Neural cell (in vitro differentiated cells): Measurements from ENCODE around the gene TIAL1. TPM values are rescaled to one million over a fixed set of nuclear protein-coding genes. Genes with fewer than 3 reads are reported as not detected.

ENCODE experiments used
- H2AFZ ChIP-seq: fragments of 200-600, 300-800 bp; sonication (generic), shearing (Covaris generic); 2 replicates; pipeline ENCODE4 v1.6.0; 2014; ENCODE audit warnings: low read depth, mild to moderate bottlenecking, antibody characterized with exemption, low read length, moderate library complexity
- H3F3A ChIP-seq: fragments of 200-600 bp; shearing (Covaris generic); 2 replicates; pipeline ENCODE4 v1.6.1; 2016; ENCODE audit warnings: mild to moderate bottlenecking, moderate library complexity, mixed read lengths, antibody characterized with exemption, low read length; ENCODE audit not compliant: insufficient read depth, poor library complexity, severe bottlenecking
- H3K27ac ChIP-seq: fragments of 200-600, 300-800 bp; sonication (generic), shearing (Covaris generic); 2 replicates; pipeline ENCODE4 v1.5.1; 2014; ENCODE audit warnings: mild to moderate bottlenecking, low read length, moderate library complexity
- H3K27me3 ChIP-seq: fragments of 300-800, 200-600 bp; sonication (generic), shearing (Covaris generic); 2 replicates; pipeline ENCODE4 v1.6.0; 2014; ENCODE audit warnings: mild to moderate bottlenecking, low read depth, low read length, moderate library complexity; ENCODE audit not compliant: insufficient read depth
- H3K36me3 ChIP-seq: fragments of 300-800, 200-600 bp; sonication (generic), shearing (Covaris generic); 2 replicates; pipeline ENCODE4 v1.5.1; 2014; ENCODE audit warnings: mild to moderate bottlenecking, antibody characterized with exemption, low read length, moderate library complexity; ENCODE audit not compliant: insufficient read depth
- H3K4me2 ChIP-seq: fragments of 300-800, 200-600 bp; sonication (generic), shearing (Covaris generic); 2 replicates; pipeline ENCODE4 v1.6.0; 2014; ENCODE audit warnings: mild to moderate bottlenecking, low read length
- H3K4me3 ChIP-seq: fragments of 300-800, 200-600 bp; sonication (generic), shearing (Covaris generic); 2 replicates; pipeline ENCODE4 v1.5.1; 2014; ENCODE audit warnings: mild to moderate bottlenecking, low read length, moderate library complexity
- H3K79me2 ChIP-seq: fragments of 200-600 bp; shearing (Covaris generic); replicated peaks from 2 replicates; pipeline ENCODE4 v1.6.0; 2014; ENCODE audit warnings: mild to moderate bottlenecking, low read length, moderate library complexity; ENCODE audit not compliant: insufficient read depth
- H3K9ac ChIP-seq: fragments of 300-800, 200-600 bp; sonication (generic), shearing (Covaris generic); 2 replicates; pipeline ENCODE4 v1.6.1; 2016; ENCODE audit warnings: mild to moderate bottlenecking, low read length, mixed read lengths
- H3K9me2 ChIP-seq: fragments of 200-600 bp; shearing (Covaris generic); 2 replicates; pipeline ENCODE4 v1.6.1; 2016; ENCODE audit warnings: mild to moderate bottlenecking, low read length, mixed read lengths; ENCODE audit not compliant: insufficient read depth
- H3K9me3 ChIP-seq: fragments of 200-600, 300-800 bp; sonication (generic), shearing (Covaris generic); 2 replicates; pipeline ENCODE4 v1.6.1; 2016; ENCODE audit warnings: mild to moderate bottlenecking, mixed run types, low read length, moderate library complexity, mixed read lengths
- H4K20me1 ChIP-seq: fragments of 200-600 bp; shearing (Covaris generic); 2 replicates; pipeline ENCODE4 v1.6.1; 2016; ENCODE audit warnings: mild to moderate bottlenecking, mixed run types; ENCODE audit not compliant: insufficient read depth
- EP300 ChIP-seq: fragments of 450-650 bp; conservative IDR thresholded peaks from 2 replicates; pipeline ENCODE4 v1.6.1; 2014; ENCODE audit warnings: antibody characterized with exemption, mild to moderate bottlenecking, moderate library complexity; ENCODE audit not compliant: poor library complexity, severe bottlenecking
- EZH2 ChIP-seq: fragments of 200-600, 300-800 bp; shearing (Covaris generic), sonication (generic); IDR thresholded peaks from 2 replicates; pipeline ENCODE4 v1.6.1; 2014; ENCODE audit warnings: antibody characterized with exemption, low read length, borderline replicate concordance, mild to moderate bottlenecking; ENCODE audit not compliant: insufficient read depth, poor library complexity, severe bottlenecking
- MXI1 ChIP-seq: fragments of 450-650 bp; conservative IDR thresholded peaks from 2 replicates; pipeline ENCODE4 v1.6.1; 2014; ENCODE audit warnings: antibody characterized with exemption, mild to moderate bottlenecking; ENCODE audit not compliant: poor library complexity, severe bottlenecking
- POLR2AphosphoS5 ChIP-seq: IDR thresholded peaks from 2 replicates; pipeline ENCODE4 v1.6.1; 2012
- RAD21 ChIP-seq: fragments of 450-650 bp; conservative IDR thresholded peaks from 2 replicates; pipeline ENCODE4 v1.6.1; 2014; ENCODE audit warnings: antibody characterized with exemption, mild to moderate bottlenecking, moderate library complexity
- SMC3 ChIP-seq: fragments of 450-650 bp; conservative IDR thresholded peaks from 2 replicates; pipeline ENCODE4 v1.6.1; 2014; ENCODE audit warnings: antibody characterized with exemption, mild to moderate bottlenecking, moderate library complexity; ENCODE audit not compliant: poor library complexity
- TAF1 ChIP-seq: IDR thresholded peaks from 2 replicates; pipeline ENCODE4 v1.6.1; 2012; ENCODE audit warnings: low read depth
- polyA plus RNA-seq: library from polyadenylated mRNA; depleted of rRNA; stranded (reverse); fragments of >200 nt; gene quantifications from 2 replicates; pipeline ENCODE4 v1.2.3, GENCODE V29; 2014
- TF ChIP-seq, protein P1 (sequence below): IDR thresholded peaks from 2 replicates; pipeline ENCODE4 v1.6.1; 2012; ENCODE audit warnings: borderline replicate concordance
- TF ChIP-seq, protein P2 (sequence below): fragments of 450-650 bp; IDR thresholded peaks from 2 replicates; pipeline ENCODE4 v1.5.1; 2014; ENCODE audit warnings: antibody characterized with exemption, mild to moderate bottlenecking, moderate library complexity; ENCODE audit not compliant: poor library complexity, severe bottlenecking

TIAL1 gene
- polyA plus RNA-seq, 1 donor from 2014 or later: 85.1 TPM

DNA sequence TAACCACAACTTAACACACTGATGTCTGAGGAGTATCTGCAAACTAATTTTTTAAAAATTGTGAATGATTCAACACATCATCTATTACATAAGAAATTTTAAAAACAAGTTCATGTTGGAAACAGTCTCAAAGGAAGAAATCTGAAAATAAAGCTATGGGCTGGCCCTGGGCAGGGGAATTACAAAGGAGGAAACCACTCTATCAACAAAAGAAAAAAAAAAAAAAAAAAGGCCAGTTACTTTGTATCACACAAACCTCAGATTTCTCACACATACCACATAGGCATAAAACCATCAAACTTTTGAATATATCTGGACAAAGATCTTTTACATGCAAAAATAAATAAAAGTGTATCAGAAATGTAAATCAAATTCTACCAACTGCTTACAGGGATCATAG lies 20.8 kb downstream of the TIAL1 start:
- no peak overlapping the region for H3K4me3 ChIP-seq
- no peaks in the 10 kb centered on the region for H3K9me3 ChIP-seq
- H3K4me2 ChIP-seq: no peak overlapping the region
- H3K36me3 ChIP-seq: peaks cover 25% of the 10 kb centered on the region
- H3K27me3 ChIP-seq: no peaks in the 10 kb centered on the region
- no peak overlapping the region for H2AFZ ChIP-seq
- H3F3A ChIP-seq: no peaks in the 10 kb centered on the region
- no peak overlapping the region for H3K27ac ChIP-seq
- TF ChIP-seq EP300: no peak
- H3K9me2 ChIP-seq: no peaks in the 10 kb centered on the region
- no peaks in the 10 kb centered on the region for H4K20me1 ChIP-seq
- H3K9ac ChIP-seq: no peak overlapping the region
- H3K79me2 ChIP-seq: no peaks in the 10 kb centered on the region

DNA sequence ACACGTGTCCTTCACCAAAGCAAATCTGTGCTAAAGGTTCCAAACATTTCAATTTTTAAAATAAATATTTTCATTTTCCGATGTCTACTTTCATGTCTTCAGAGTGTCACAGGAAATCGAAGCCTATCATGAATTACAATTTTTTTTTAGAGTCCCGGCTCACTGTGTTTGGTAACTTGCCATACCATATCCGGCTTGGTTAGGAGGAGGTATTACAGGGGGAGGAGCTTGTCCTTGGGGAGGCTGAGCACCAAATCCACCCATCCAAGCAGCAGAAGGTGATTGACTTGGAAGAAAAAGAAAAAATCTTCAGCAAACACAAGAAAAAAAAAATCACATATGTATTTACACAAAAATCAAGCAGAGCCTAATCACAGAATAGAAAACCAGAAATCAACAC lies 21.3 kb downstream of the TIAL1 start:
- Histone ChIP-seq H3K4me3 (no peak overlapping the region), H3K79me2 (no peaks in the 10 kb centered on the region), H3K4me2 (no peak overlapping the region), H3K9me2 (no peaks in the 10 kb centered on the region), H4K20me1 (no peaks in the 10 kb centered on the region), H3K27ac (no peak overlapping the region), H3K27me3 (no peaks in the 10 kb centered on the region), H3F3A (no peaks in the 10 kb centered on the region), H2AFZ (no peak overlapping the region), H3K9ac (no peak overlapping the region), H3K36me3 (peaks cover 25% of the 10 kb centered on the region), H3K9me3 (no peaks in the 10 kb centered on the region)
- TF ChIP-seq TAF1: no peak
- TF ChIP-seq, protein P1, sequence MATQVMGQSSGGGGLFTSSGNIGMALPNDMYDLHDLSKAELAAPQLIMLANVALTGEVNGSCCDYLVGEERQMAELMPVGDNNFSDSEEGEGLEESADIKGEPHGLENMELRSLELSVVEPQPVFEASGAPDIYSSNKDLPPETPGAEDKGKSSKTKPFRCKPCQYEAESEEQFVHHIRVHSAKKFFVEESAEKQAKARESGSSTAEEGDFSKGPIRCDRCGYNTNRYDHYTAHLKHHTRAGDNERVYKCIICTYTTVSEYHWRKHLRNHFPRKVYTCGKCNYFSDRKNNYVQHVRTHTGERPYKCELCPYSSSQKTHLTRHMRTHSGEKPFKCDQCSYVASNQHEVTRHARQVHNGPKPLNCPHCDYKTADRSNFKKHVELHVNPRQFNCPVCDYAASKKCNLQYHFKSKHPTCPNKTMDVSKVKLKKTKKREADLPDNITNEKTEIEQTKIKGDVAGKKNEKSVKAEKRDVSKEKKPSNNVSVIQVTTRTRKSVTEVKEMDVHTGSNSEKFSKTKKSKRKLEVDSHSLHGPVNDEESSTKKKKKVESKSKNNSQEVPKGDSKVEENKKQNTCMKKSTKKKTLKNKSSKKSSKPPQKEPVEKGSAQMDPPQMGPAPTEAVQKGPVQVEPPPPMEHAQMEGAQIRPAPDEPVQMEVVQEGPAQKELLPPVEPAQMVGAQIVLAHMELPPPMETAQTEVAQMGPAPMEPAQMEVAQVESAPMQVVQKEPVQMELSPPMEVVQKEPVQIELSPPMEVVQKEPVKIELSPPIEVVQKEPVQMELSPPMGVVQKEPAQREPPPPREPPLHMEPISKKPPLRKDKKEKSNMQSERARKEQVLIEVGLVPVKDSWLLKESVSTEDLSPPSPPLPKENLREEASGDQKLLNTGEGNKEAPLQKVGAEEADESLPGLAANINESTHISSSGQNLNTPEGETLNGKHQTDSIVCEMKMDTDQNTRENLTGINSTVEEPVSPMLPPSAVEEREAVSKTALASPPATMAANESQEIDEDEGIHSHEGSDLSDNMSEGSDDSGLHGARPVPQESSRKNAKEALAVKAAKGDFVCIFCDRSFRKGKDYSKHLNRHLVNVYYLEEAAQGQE: no peak
- TF ChIP-seq RAD21: no peak
- no peak for TF ChIP-seq MXI1
- no peak for TF ChIP-seq EP300
- TF ChIP-seq, protein P2, sequence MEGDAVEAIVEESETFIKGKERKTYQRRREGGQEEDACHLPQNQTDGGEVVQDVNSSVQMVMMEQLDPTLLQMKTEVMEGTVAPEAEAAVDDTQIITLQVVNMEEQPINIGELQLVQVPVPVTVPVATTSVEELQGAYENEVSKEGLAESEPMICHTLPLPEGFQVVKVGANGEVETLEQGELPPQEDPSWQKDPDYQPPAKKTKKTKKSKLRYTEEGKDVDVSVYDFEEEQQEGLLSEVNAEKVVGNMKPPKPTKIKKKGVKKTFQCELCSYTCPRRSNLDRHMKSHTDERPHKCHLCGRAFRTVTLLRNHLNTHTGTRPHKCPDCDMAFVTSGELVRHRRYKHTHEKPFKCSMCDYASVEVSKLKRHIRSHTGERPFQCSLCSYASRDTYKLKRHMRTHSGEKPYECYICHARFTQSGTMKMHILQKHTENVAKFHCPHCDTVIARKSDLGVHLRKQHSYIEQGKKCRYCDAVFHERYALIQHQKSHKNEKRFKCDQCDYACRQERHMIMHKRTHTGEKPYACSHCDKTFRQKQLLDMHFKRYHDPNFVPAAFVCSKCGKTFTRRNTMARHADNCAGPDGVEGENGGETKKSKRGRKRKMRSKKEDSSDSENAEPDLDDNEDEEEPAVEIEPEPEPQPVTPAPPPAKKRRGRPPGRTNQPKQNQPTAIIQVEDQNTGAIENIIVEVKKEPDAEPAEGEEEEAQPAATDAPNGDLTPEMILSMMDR: no peak
- TF ChIP-seq EZH2: no peak
- TF ChIP-seq SMC3: no peak
- TF ChIP-seq POLR2AphosphoS5: no peak

DNA sequence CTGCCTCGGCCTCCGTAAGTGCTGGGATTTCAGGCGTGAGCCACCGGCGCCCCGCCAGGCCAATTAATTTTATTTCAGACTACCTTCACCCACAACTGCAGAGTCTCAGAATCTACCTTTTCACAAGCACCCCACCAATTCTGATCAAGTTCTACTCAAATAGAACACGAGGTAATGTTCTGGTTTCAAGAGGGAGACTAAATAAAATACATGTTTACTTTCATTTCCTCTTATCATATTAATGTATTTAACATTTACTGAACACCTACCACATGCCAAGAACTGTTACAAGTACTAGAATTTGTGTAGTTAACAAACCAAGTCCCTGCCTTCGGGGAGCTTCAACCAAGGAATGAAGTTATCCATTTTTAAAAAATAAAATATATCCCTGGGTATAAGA lies 28.8 kb downstream of the TIAL1 start:
- Histone ChIP-seq H2AFZ (no peak overlapping the region), H3K79me2 (no peaks in the 10 kb centered on the region), H3K27me3 (no peaks in the 10 kb centered on the region), H3K4me2 (no peak overlapping the region), H3K9me2 (no peaks in the 10 kb centered on the region), H3F3A (no peaks in the 10 kb centered on the region), H3K27ac (no peak overlapping the region), H3K9ac (no peak overlapping the region), H4K20me1 (no peaks in the 10 kb centered on the region), H3K9me3 (no peaks in the 10 kb centered on the region), H3K4me3 (no peak overlapping the region), H3K36me3 (no peaks in the 10 kb centered on the region)
- TF ChIP-seq EZH2 (no peak), EP300 (no peak), POLR2AphosphoS5 (no peak), SMC3 (no peak), TAF1 (no peak), RAD21 (no peak), MXI1 (no peak)
- TF ChIP-seq, protein P1: no peak
- TF ChIP-seq, protein P2: no peak
